A549 treated with Hydrocortisone at 1 μM for 4 hours (cell line): ENCODE measurements around the gene INKA1. TPM values are rescaled to one million over a fixed set of nuclear protein-coding genes. Genes with fewer than 3 reads are reported as not detected.

ENCODE experiments used
- total RNA-seq: library from RNA; stranded (reverse); fragments of 200-300 nt; extraction: Qiagen RNA extraction; gene quantifications from 5 replicates; pipeline ENCODE4 v1.2.3, GENCODE V29; 2022

Gene INKA1
- total RNA-seq, result 1.7 to 2.8 TPM (median 2.4 TPM) in 5 replicates

GRCh38 chr3:49802719-49803464 is at the start of gene INKA1:
Gene INKA1 (plus strand): TSS chr3:49803261. CDS start chr3:49803393, 132 bp downstream.

DNA sequence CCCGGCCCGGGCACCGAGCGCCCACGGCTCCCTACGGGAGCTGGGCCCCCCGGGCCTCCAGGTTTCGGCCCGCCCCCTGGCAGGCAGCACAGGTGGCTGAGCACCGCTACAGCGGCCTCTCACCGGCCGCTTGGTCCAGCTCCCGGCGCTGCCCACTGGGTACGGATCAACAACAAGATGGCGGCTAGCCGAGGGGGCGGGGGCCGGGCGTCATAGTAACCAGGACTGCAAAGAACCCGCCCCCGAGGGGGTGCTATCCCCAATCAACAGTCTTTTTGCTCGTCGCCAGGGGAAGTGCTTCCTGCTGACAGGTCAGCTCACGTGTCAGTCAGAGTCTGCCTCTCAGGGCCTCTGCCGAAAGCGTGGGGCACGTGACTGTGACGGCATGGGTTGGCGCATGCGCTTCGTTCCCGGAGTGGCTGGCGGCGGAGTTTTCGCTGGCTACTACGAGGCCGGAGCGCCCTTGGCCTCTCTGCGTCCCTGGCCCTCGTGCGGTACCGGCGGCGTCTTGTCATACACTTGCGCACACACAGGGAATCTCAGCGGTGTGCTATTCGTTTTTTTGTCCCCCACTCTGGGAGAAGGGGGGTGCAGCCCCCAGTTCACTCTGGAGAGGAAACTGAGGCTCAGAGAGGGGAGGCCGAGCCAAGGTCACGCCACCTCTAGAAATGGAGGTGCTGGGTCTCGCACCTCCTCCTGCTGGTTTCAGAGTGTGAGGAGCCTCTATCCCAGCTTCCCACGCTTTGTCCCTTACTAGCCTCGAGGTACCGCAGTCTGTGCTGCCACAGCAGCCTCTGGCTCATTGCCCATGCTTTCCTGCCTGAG is 16.5 kb upstream of the INKA1 start, which contains the start of gene IP6K1:
TSS of gene IP6K1 (minus strand) at position 186 of the 825 bp plus-strand sequence. CDS start 38,502 bp downstream, outside the sequence.

GRCh38 chr3:49799761-49800160 is 3.3 kb upstream of the INKA1 start, which contains the start of gene CDHR4:
Gene CDHR4 (minus strand): TSS chr3:49799873. CDS start chr3:49799812, 61 bp downstream.

GRCh38 chr3:49813497-49814174 is 10.6 kb downstream of the INKA1 start, which contains the start of gene UBA7:
Gene UBA7 (minus strand): TSS chr3:49813953. CDS start chr3:49813787, 166 bp downstream.

Other genes starting within 250 kb of the INKA1 start
- 0.11 to 0.33 TPM (median 0.14 TPM) in 5 replicates for gene BSN, start 248.8 kb upstream of the INKA1 start, total RNA-seq
- gene APEH, start 128.9 kb upstream of the INKA1 start, total RNA-seq, result 63.9 to 67.7 TPM (median 64.9 TPM) in 5 replicates
- 0.97 to 2.6 TPM (median 1.9 TPM) in 5 replicates for gene MST1, start 113.8 kb upstream of the INKA1 start, total RNA-seq
- gene RNF123, start 113.7 kb upstream of the INKA1 start, total RNA-seq, result 11.6 to 15.1 TPM (median 13.7 TPM) in 5 replicates
- gene AMIGO3, start 83.6 kb upstream of the INKA1 start, total RNA-seq, result 0.12 to 1.2 TPM (median 0.69 TPM) in 5 replicates
- 15.9 to 19.7 TPM (median 18.6 TPM) in 5 replicates for gene GMPPB, start 79.3 kb upstream of the INKA1 start, total RNA-seq
- gene IP6K1, start 16.7 kb upstream of the INKA1 start, total RNA-seq, result 21.0 to 23.4 TPM (median 23.3 TPM) in 5 replicates
- gene CDHR4, start 3.4 kb upstream of the INKA1 start, total RNA-seq, result 0.15 to 0.30 TPM (median 0.26 TPM) in 5 replicates
- 0.23 to 0.85 TPM (median 0.54 TPM) in 5 replicates for gene UBA7, start 10.7 kb downstream of the INKA1 start, total RNA-seq
- 10.8 to 14.1 TPM (median 13.6 TPM) in 5 replicates for gene TRAIP, start 53.3 kb downstream of the INKA1 start, total RNA-seq
- gene CAMKV, start 66.6 kb downstream of the INKA1 start, total RNA-seq, result 0.18 to 0.35 TPM (median 0.24 TPM) in 5 replicates
- 6.2 to 7.5 TPM (median 7.5 TPM) in 5 replicates for gene MST1R, start 100.6 kb downstream of the INKA1 start, total RNA-seq
- gene MON1A, start 126.5 kb downstream of the INKA1 start, total RNA-seq, result 6.3 to 9.9 TPM (median 8.1 TPM) in 5 replicates
- 24.6 to 30.5 TPM (median 26.8 TPM) in 5 replicates for gene RBM6, start 136.9 kb downstream of the INKA1 start, total RNA-seq